Nucleus accumbens (tissue), 56 donors: ENCODE results near the gene SH3PXD2A.
A peak's percentile ranks its signal among the peaks of the same experiment; 100 is the strongest.

ENCODE experiments used
- DNase-seq, 56 donors: peaks; one replicate each; lab custom pipeline; 2025; lab: John Stamatoyannopoulos, UW

The SH3PXD2A gene

GRCh38 chr10:103582331-103583123 is 272.8 kb downstream of the SH3PXD2A start:
- DNase-seq = no peak

- DNase-seq = no peak
Observed at GRCh38 chr10:103581499-103581898, 273.9 kb downstream of the SH3PXD2A start.

GRCh38 chr10:103580430-103580829 is 274.9 kb downstream of the SH3PXD2A start:
- no peak for DNase-seq

GRCh38 chr10:103580011-103580410 is 275.4 kb downstream of the SH3PXD2A start:
- no peak for DNase-seq

DNA sequence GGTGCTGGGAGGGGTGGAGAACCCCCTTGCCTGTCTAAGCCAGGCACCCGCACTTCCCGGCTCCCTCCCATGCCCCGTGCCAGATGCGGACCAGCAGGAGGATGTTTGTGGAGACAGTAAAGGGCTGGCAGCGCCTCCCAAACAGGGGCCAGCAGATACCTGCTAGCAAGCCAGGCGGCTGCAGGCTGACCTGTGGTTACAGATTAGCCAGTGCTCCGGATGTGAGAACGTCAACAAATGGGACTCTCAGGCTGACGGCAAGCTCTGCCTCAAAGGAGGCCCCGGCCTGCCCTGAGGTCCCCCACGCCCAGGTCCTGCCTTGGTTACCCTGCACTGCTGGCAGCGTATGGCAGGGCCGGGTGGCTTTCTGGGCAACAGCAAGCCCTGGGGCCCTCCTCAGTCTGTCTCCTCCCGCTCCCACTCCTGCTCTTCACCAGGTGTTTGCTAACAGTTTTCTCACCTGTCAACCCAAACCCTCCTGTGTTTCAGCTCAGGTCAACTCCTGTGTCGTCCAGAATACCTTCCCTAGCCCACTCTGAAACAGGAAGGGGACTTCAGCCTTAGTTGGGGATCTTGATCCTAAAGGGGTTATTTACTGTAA is 276.5 kb downstream of the SH3PXD2A start:
- DNase-seq = no peak

DNA sequence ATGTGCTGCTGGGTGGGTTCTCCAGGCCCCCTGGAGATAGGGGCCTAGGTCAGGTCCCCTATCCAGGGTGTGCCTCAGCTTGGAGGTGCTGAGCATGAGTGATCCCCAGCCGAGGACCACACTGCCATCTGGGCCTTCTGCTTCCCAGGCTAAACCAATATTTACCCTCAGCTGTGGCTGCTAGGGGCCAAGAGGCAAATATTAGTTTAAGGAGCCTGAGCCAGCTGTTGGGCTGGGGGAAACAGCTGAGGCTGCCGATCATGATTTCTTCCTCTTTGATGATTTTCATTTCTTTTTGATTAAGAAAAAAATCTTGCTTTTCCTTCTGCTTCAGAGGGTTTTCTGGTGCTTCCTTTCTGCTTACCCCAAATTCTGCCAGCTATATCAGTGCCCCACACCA is 278.5 kb downstream of the SH3PXD2A start:
- DNase-seq = no peak

GRCh38 chr10:103576076-103576471 is 279.3 kb downstream of the SH3PXD2A start:
- no peak for DNase-seq

DNA sequence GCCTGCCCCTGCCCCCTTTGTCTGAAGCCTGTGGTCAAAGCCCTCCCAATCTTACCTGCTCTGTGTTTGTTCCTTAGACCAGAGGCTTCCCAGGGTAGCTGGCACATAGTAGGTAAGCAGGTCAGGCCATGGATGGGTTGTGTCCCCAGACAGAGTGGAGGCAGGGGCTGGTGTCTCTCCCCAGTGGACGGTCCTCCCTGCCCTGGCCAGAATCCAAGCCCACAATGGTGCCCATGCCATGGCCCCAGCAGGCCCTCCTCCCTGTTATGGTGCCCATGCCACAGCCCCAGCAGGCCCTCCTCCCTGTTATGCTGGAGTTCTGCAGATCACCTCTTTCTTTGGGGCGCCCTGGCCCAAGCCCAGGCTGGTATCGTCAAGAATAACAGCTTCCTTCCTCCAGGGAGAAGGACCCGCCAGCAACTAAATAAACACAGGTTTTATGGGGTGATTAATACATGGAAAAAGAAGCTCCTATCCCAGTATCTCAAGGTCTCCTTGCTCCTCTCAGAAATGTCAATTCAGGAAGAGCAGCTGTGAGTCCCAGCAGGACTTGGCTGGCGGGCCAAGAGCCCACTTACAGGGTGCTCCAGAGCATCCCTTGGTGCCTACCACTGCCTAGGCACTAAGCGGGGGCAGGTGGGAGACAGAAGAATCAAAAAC is 279.8 kb downstream of the SH3PXD2A start:
- no peak for DNase-seq

GRCh38 chr10:103574097-103575061 is 281.0 kb downstream of the SH3PXD2A start:
- no peak for DNase-seq

GRCh38 chr10:103573205-103573487 is 282.2 kb downstream of the SH3PXD2A start:
- no peak for DNase-seq

DNA sequence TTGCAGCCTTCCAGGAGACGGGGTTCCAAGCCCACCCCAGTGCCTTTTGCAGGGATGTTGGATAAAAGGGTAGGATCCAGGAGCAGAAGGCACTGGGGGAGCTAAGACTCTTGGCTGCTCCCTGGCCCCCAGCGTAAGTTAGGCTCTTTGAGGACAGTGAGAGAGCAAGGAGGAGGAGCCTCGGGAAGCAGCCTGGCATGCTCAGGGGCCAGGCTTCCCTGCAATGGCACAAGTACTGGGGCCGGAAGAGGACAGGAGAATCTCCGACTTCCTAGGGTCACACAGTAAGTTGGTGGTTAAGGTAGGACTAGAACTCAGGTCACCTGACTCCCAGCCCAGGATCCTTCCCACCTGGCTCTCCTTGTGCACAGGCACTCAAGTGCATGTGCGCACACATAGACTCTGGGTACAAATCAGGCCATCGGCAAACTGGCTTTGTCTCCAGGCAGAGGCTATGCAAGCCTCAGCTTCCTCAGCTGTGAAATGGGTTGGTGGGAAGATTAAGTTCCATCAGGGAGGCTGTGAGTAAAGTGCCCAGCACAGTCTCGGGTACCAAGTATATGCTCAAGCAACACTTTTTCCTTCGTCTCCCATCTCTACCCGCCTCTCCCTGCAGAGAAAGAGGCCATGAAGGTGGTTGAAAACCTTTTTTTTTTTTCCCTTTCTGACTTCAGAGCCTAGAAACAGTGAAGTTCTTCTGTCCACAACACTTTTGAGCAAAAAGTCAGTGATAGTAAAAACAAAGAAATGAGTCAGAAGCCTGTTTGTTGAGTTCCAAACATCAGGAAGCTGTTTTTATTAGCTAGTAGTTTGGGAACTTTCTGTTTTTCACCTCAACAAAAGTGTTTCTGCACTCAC is 282.8 kb downstream of the SH3PXD2A start:
- no peak for DNase-seq

DNA sequence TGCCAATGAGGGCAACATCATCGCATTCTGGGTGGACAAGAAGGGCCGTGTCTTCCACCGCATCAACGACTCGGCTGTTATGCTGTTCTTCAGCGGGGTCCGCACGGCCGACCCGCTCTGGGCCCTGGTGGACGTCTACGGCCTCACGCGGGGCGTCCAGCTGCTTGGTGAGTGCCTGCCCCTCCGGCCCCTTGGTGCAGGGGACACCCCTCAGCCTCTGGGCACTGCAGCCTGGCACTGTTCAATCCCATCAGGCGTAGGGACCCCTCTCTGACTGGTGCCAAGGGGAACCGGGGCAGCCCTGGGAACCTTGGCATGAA is 283.8 kb downstream of the SH3PXD2A start:
- DNase-seq = no peak

GRCh38 chr10:103570844-103571655 is 284.3 kb downstream of the SH3PXD2A start:
- no peak for DNase-seq

- no peak for DNase-seq
Observed at GRCh38 chr10:103569896-103570295, 285.5 kb downstream of the SH3PXD2A start.

- DNase-seq = no peak
Observed at GRCh38 chr10:103568505-103568904, 286.9 kb downstream of the SH3PXD2A start.

DNA sequence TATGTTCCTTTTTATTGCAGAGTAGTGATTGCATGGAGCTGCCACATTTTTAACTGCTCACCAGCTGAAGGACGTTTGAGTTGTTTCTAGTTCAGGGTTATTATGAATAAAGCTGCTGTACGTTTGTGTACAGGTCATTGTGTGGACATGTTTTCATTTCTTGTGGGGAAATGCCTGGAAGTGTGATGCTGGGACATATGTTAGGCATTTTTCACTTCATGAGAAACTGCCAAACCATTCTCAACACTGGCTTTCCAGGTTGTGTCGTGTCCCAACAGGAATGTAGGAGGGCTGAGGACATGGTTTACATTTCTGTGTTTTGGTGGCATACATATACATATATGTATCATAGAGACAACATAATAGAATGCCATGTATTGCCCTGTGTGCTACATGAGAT is 288.8 kb downstream of the SH3PXD2A start:
- DNase-seq = no peak

DNA sequence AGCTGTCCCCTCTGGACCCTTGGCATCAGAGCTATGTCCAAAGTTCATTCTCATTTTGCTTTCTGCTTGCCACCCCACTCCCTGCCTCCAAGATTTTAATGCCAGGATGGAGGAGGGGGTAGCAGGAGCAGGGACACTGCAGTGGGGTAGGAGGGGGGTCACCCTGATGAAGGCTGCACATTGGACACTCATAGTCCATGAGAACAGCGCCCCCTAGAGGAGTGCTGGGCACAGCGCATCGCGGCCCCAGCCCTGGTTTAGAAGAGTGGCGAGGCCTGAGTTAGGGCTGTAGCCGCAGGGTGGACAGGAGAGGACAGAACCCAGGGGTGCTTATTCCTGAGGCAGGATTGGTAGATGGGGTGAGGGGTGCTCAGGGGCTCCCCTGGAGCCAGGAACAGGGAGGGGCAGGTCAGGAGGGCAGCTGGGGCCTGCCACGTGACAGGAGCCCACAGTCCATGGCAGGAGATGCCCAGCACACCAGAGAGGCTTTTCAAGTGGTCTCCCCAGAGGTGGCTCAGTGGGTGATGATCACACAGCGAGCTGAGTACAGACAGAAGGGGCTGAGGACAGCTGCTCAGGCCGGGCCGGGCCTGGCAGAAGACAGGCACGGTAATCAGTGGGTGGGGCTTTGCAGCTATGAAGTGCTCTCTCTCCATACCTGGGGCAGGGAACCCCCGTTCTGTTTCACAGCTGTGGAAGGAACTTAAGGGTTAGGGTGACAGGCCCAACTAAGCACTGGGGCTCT is 290.4 kb downstream of the SH3PXD2A start:
- DNase-seq = no peak

GRCh38 chr10:103564116-103564501 is 291.3 kb downstream of the SH3PXD2A start:
- peak in 1 of 56 donors; percentile 16 for DNase-seq
